Measurements from ENCODE around the gene TMEM214.

Gene TMEM214, protein sequence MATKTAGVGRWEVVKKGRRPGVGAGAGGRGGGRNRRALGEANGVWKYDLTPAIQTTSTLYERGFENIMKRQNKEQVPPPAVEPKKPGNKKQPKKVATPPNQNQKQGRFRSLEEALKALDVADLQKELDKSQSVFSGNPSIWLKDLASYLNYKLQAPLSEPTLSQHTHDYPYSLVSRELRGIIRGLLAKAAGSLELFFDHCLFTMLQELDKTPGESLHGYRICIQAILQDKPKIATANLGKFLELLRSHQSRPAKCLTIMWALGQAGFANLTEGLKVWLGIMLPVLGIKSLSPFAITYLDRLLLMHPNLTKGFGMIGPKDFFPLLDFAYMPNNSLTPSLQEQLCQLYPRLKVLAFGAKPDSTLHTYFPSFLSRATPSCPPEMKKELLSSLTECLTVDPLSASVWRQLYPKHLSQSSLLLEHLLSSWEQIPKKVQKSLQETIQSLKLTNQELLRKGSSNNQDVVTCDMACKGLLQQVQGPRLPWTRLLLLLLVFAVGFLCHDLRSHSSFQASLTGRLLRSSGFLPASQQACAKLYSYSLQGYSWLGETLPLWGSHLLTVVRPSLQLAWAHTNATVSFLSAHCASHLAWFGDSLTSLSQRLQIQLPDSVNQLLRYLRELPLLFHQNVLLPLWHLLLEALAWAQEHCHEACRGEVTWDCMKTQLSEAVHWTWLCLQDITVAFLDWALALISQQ

DNA sequence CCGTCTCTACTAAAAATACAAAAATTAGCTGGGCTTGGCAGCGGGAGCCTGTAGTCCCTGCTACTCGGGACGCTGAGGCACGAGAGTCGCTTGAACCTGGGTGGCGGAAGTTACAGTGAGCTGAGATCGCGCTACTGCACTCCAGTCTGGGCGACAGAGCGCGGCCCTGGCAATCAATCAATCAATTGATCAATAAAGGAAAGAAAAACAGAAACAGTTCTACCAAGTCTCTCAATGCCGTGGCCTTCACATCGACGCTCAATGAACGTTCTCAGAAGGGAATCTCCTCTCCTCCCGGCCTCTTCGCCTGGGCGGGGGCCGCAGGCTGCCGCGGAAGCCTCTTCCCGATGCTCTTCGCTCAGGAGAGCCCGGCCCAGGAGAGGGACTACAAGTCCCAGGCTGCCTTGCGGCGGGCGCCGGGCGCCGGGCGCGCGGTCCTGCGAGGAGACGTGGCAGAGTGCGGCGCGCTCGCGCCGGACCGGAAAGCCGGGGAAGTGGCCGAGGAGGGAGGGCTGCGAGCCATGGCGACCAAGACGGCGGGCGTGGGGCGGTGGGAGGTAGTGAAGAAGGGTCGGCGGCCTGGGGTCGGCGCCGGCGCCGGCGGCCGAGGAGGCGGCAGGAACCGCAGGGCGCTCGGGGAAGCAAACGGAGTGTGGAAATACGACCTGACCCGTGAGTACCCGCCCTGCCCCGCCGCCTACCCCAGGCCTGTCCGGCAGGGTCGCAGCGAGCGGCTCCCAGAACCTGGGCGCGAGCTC is at the start of gene TMEM214:
TMEM214 (plus strand) TSS at position 471 of the 758 bp plus-strand sequence; CDS start at position 522, 51 bp downstream.
- peak; percentile 82 for DNase-seq

DNA sequence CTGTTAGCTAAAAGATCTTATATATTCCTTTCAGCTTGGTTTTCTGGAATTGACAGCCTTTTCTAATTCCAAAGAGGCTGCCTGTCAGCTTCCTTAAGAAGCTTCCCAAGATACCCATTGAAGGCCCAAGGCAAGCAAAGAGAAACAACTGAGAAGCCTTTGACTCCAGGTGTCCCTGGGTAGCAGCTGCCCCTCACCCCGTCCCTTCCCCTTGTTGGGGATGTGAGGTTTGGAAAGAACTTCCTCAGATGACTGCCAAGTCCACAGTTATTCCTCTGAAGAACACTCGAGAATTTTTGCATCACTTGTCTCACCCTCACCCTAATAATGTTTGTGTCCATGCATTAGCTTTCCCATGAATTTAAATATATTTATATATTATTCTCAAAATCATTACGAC is 49.0 kb upstream of the TMEM214 start:
- DNase-seq, result no peak

DNA sequence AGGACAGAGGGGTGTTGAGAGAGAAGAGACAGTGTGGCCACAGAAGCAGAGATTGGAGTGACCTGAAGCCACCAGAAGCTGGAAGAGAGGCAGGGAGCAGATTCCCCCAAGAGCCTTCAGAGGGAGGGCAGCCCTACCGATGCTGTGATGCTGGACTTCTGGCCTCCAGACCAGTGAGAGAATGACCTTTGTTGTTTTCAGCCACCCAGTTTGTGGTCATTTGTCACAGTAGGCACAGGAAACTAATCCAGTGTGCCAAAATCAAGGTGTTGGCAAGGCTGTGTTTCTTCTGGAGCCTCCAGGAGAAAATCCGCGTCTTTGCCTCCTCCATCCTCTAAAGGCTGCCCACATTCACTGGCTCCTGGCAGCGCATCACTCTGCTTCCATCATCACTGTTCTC is 47.0 kb upstream of the TMEM214 start:
- DNase-seq, result no peak

DNA sequence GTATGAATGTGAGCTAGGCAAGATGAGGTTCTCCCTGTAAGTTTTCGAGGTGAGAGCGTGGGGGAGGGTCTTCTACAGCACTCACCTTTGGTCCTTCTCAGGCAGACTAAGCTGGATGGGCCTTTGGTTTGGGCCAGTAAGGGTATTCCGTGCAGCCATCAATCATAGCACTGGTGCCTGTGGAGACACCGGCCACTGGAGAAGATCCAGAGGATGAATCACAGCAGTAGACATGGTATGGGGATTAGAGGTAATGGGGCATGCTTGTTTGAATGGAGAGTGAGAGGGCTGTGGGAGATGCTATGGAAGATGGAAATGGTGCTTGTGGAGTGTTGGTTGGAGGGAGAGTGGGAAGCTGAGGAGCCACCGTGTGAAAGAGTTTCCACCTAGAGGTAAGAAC is 46.2 kb upstream of the TMEM214 start:
- DNase-seq, result no peak

DNA sequence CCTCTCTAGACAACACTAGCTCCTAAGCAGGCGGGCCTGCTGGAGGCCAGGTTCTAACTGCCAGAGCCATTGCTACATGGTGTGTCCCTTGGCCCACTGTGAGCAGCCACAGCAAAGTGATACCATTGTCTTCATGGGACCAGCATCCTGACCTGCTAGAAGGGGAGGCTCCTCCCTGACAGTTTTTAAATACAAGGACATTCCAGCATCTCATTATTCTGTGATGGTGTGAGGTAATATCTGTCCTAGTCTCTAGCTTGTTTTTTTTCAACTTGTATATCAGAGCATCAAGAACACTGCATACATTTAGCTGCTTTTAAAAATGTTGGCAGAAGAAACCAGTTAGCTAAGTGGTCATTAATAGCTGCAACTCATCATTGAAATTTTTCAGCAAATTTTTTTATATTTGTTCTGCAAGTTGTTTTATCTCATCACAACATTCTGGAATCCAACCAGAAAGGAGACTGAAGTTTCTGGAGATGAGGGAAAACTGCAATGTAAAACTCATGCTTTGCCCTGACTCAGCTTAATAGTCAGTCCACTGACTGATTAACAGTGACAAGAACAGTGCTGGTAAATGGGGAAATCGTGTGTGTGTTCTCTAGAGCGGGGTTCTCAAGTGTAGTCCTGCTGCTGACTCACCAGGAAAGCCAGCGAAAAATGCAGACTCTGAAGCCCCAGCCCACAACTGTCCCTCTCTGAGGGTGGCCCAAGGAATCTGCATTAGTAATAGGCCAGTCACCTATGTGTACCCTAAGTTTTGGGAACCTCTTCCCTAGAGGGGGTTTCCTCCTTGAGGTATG is 44.5 kb upstream of the TMEM214 start:
- no peak for DNase-seq

DNA sequence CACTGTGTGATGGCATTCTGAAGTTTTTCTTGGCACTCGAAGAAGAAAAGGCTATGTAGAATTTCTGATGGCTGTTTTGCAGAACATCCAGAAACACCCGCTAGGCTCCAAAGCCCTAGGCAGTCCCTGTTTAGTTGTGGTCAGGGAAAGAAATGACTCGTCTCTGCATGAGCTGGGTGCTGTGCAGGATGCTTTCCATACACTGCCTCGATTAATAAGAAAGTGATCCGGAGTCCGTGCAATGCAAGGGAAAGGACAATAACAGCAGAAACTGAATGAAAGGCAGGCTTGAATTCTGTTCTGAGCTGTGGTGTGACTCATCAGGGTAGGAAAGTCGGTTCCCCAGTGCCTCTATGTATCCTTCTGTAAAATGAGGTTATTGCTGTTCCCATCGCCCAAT is 43.6 kb upstream of the TMEM214 start:
- no peak for DNase-seq

DNA sequence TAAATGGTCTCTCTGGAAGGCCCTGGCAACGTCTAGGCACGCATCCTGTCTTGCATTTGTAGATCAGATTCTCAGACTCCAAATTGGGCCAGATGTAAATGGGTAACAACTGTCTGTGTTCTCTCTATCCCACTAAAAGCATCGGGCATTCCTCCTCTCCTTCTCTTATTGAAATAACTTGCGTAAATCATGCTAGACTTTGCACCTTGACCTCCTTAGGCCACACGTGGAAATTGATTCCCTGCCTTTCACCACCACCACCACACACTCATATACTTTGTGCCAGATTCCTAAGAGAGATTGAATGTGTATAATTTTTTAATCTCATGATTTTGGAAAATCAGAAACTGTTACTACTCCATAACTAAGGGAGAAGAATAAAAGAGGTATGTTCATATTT is 41.0 kb upstream of the TMEM214 start:
- DNase-seq, result no peak

DNA sequence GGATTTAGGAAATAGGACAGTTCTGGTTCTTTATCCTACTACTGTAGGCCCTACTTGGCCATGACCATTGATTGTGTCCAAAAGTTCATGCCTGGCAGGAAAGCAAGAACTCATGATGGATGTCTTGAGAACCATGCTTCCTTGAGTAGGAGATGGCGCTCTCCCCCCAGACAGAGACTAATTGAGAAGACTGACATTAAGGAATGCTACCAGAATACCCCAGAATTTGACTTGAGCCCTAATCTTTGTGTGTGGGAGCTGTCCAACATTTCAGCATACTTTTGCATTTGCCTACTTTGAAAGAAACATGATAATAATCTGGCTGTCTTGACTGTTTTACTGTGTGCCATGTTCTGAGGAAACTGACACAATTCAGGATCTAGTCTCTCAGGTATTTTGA is 39.0 kb upstream of the TMEM214 start:
- DNase-seq, result no peak

DNA sequence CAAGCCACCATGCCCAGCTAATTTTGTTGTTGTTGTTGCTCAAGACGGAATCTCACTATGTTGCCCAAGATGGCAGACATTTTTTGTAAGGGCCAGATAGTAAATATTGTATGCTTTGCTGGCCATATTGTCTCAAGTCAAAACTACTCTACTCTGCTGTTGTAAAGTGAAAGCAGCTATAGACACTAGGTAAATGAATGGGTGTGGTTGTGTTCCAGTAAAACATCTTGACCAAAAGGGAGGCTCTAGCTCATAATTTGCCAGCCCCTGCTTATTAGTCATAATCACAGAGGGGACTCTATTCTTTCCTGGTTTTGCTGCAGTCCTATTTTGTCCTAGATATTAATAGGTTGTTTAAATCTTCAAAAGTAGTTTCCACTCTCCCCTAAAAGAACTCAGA is 37.8 kb upstream of the TMEM214 start:
- DNase-seq, result no peak

DNA sequence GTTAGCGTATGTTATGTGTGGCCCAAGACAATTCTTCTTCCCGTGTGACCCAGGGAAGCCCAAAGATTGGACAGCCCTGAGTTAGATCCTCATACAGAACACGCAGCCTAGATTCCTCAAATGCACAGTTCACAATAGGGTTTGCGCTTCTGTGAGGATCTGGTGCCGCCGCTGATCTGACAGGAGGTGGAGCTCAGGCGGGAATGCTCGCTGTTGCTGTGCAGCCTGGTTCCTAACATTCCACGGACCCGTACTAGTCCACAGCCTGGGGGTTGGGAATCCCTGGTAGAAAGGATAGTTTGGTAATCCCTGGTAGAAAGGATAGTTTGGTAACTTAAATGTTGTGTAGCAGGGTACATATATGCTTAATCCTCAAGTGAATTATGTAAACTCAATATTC is 35.4 kb upstream of the TMEM214 start:
- no peak for DNase-seq

DNA sequence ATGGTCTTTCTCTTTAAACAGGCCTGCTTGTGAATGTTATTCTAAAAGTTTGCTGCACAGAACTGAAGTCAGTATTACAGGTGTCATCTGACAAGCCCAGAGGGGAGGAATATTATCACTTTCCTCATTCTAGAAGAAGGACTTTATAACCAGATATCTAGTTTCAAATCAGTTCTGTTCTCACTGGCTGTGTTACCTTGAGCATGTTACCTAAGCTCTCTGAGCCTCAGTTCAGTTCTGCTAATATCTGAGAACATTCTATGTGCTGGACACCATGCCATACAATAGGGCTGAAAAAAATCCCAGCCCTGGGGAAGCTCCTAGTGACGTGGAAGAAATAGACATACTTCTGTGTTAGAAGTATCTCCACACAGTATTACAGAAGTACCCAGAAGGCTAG is 34.4 kb upstream of the TMEM214 start:
- DNase-seq, result no peak

DNA sequence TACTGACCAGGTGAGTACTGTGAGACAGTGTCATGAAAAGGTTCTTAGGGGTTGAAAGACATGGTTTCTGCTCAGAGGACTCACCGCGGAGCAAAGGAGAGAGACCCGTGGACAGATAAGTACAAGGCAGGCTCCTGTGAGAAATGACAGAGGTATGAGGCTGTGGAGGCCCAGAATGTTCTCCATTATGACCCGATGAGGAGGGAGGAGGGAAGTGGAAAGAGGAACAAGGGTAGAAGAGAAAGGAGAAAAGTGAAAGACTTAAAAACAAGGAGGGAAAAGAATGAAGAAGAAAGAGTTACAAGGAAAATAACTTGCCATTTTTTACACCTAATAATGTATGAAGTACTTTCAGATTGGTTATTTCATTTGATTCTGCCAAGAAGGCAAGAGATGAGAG is 32.5 kb upstream of the TMEM214 start:
- no peak for DNase-seq

DNA sequence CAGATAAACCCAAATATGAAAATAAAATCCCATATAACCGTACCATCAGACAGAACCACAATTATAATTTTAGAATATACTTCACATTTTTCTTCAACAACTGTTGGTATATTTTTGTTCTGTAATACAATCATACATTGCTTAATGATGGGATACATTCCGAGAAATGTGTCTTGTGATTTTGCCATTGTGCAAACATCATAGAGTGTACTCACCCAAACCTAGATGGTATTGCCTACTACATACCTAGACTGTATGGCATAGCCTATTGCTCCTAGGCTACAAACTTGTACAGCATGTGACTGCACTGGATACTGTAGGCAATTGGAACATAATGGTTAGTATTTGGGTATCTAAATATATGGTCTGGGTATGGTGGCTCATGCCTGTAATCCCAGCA is 31.8 kb upstream of the TMEM214 start:
- no peak for DNase-seq

DNA sequence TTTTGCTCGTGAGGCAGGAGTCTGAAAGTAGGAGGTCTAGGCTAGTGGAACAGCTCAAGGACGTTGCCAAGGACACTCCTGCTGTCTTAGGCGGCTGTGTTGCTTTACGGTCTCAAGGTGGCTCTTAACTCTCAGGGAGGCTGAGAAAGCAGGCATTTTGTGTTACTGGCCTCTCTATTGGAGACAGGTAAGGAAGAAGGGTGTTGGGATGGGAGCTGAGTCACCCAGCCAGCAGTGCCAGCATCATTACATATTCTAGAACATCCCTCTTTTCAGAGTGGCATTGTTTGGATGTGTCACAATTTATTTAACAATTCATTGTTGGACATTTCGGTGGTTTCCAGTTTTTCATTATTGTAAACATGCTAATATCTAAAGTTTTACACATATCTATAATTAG is 30.8 kb upstream of the TMEM214 start:
- DNase-seq, result no peak

DNA sequence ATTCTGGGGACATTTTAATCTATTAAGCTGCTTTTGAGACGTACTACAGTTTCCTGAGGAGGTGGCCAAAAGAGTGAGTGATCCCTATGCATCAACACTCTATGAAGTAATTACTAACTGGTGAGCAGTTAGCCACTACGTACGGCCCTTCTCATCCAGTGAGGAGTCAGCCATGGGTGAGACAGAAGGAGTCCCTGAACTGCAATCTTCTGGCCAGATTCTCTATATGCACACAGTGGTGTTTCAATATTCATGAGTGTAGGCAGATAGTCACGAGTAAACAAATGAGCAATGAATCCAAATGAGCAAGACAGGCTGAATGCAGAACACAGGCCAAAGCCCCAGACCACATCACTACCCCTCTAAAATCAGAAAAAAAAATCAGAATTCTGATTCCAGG is 29.8 kb upstream of the TMEM214 start:
- no peak for DNase-seq

DNA sequence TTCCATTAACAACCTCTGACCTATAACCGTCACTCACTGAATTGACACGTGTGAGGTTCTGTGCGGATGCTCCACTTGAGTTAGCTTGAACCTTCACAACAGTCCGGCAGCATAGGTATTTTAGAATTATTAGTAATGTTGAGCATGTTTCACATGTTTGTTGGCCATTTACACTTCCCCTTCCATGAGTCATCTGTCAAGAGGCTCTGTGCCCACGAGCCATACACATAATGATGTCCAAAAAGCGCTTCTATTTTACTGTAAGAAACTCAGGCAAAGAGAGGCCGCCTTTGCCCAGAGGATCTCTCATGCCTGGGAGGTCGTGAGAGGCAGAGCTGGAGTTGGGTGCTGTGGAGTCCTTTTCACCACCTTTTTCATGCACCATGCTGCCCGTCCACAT is 28.9 kb upstream of the TMEM214 start:
- DNase-seq, result no peak

DNA sequence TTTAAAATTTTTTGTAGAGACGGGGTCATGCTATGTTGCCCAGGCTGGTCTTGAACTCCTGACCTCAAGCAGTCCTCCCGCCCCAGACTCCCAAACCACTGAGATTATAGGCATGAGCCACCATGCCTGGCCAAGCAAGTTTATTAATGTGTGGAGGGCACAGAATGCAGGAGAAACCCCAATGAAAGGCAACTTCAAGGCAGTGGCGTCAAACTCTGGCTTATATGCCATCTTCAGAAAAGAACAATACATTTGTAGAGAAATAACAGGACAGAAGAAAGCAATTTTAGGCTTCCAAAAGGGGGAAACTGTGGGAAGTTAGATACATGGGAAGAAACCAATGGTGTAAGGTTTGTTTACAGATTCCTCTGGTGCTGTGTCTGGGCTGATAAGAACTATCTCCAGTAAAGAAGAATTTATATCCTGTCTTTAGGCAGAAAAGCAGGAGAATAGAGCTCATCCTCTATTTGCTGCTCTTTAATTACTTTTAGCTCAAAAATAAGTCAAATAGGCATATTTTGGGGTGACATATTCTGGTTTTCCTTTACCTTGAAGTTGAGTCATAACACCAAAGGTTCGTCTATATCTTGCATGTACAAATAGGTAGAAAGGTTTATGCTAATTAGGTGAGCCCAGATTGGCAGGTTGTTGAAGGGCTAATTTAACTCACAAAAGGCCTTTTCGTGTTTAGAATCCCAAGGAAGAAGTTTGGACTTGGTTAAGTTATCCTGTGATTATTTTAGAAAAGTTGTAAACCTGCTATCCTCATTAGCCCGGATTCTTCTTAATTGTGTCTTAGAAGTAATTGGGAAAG is 26.0 kb upstream of the TMEM214 start:
- DNase-seq, result no peak

DNA sequence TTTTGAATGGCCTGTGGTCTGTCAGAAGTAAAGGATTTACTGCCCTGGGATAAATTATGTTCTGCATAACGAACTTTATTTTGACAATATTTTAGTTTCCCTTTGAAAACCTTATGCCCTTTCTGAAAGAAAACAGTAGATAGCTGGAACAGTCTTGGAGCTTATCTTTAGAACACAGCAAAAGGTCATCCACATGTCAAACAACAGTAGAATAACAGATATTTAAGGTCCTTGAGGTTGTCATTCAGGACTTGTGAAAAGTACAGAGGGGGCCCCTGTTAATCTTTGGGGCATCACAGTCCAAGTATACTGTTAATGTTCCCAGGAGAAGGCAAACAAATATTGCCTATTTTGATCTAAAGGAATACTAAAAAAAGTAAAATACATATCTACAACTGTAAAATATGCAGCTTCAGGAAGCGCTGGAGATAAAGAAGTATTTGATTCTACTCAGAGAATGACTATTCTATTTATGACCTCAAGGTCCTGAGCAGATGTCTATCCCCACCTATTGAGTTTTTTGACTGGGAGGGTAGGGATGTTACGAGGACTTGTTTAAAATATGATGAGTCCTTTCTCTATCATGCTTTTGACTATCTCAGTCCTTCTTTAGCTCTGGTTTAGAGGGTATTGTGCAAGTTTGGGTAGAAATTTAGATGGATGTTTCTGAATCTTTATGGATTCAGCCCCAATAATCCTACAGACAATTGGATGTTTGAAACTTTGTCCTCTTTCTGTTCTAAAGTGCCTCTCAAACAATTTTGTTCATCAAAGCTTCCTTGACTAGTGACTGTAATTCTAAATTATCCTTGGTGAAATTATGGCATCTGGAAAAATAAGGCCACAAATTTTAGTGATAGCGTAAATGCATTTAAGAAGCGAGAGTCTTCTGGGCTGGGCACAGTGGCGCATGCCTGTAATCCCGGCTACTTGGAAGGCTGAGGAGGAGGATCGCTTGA is 25.1 kb upstream of the TMEM214 start:
- no peak for DNase-seq

DNA sequence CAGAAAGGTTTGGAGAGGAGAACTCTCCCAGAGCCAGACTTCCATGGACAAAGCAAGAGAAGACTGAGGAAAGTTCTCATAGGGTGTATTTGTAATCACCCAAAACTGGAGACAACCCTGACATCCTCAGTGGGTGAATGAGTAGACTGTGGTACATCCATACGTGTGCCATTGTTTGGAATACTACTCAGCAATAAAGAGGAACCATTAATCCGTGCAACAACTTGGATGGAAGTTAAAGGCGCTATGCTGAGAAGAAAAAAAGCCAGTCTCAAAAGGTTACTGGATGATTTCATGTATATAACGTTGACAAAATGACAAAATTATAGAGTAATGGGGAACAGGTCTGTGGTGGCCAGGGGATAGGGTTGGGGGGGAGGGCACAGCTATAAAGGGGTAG is 24.1 kb upstream of the TMEM214 start:
- no peak for DNase-seq

DNA sequence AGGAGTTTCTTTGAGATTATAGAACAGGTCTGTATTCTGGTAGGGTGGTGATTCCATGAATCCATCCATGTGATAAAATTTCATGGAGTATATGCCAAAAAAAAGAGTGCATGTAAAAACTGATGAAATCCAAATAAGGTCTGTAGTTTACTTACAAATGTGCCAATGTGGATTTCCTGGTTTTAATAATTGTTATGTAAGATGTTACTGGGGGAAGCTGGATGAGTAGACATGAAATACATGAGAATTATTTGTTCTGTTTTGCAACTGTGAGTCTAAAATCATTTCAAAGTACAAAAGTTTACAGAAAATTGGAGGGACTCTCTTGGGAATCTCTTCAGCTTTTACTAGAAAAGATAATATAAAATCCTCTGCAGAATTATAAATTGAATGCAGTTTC is 23.7 kb upstream of the TMEM214 start:
- no peak for DNase-seq

DNA sequence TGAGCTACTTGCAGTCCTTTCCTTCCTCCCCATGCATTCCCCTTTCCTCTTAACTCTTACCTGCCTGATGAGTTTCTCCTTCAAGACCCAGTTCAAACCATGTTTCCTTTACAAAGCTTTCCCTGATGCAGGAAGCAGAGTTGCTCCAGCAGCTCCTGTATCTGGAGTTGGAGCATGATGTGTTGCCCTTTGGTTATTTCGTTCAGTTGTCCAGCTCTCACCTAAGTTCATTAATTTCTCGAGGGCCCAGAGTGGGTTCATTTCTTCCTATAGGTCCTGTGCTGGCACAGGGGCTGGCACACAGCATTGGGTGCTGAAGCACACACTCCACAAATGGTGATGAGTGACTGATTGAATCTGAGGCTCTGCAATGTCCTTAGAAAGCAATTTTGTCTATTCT is 23.0 kb upstream of the TMEM214 start:
- DNase-seq, result no peak
